D721Med (cell line): Measurements from ENCODE around the gene PRXL2B.

Source experiments
- DNase-seq: peaks from one replicate; pipeline ENCODE4 v3.0.0; 2011; ENCODE audit warnings: low spot score; ENCODE audit not compliant: insufficient read length
- FAIRE-seq: peaks from 2 replicates; lab custom pipeline; 2011; peaks lifted over from hg19 to GRCh38; lab: Jason Lieb, UNC
- CTCF ChIP-seq: IDR thresholded peaks from 2 replicates; pipeline ENCODE4 v1.5.1; 2012; ENCODE audit warnings: mild to moderate bottlenecking, control low read depth; ENCODE audit not compliant: insufficient read depth; ENCODE audit errors: missing control alignments

PRXL2B gene

DNA sequence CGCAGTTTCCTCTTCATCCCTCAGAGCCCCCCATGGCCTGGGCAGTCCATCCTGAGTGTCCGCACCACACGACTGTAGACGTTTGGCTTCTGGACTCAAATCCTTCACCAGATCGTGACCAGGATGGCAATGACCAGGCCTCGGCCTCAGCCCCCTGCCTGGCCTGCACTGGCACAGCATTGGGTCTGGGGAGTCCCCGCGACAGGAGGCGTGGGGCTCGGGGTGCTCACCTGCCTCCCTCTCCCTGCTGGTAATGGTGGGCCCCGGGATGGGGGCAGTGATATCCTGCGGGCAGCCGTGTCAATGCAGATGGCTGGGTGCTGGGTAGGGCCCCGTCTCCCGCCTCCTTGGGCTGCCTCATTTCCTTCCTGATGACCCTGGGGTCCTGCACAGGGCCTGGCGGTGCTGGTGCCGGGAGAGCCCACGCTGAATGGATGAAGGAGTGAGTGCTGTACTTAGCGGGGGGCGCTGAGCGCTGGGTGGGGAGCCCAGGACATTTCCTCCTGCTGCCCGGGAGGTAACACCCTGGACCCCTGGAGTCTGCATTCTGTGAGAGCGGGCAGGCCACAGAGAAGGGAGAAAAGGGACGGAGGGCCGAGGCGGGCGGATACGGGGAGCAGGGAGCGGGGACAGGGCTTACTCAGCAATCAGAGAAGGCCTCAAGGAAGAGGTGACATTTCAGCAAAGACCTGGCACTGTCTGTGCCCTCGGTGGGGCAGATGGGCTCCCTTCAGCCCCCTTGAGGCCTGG, 32.5 kb upstream of the PRXL2B start:
- no peak for TF ChIP-seq CTCF
- no peak for DNase-seq
- FAIRE-seq = no peak

- peak; percentile 46 for TF ChIP-seq CTCF
- FAIRE-seq (no peak), DNase-seq (no peak)
These were observed 31.8 kb upstream of the PRXL2B start for GRCh38 chr1:2554621-2555387.

GRCh38 chr1:2555634-2556276, 30.8 kb upstream of the PRXL2B start:
- FAIRE-seq = no peak
- no peak for DNase-seq

GRCh38 chr1:2556277-2556677, 30.3 kb upstream of the PRXL2B start, which contains the start of gene TNFRSF14:
TNFRSF14 (plus strand) TSS chr1:2556371; CDS start chr1:2556665, 294 bp downstream.
- no peak for DNase-seq
- no peak for TF ChIP-seq CTCF
- FAIRE-seq = no peak

More at GRCh38 chr1:2555634-2556276, 30.8 kb upstream of the PRXL2B start:
- TF ChIP-seq CTCF = no peak

GRCh38 chr1:2556678-2557481, 29.7 kb upstream of the PRXL2B start:
- FAIRE-seq (no peak), DNase-seq (no peak)
- TF ChIP-seq CTCF = no peak

DNA sequence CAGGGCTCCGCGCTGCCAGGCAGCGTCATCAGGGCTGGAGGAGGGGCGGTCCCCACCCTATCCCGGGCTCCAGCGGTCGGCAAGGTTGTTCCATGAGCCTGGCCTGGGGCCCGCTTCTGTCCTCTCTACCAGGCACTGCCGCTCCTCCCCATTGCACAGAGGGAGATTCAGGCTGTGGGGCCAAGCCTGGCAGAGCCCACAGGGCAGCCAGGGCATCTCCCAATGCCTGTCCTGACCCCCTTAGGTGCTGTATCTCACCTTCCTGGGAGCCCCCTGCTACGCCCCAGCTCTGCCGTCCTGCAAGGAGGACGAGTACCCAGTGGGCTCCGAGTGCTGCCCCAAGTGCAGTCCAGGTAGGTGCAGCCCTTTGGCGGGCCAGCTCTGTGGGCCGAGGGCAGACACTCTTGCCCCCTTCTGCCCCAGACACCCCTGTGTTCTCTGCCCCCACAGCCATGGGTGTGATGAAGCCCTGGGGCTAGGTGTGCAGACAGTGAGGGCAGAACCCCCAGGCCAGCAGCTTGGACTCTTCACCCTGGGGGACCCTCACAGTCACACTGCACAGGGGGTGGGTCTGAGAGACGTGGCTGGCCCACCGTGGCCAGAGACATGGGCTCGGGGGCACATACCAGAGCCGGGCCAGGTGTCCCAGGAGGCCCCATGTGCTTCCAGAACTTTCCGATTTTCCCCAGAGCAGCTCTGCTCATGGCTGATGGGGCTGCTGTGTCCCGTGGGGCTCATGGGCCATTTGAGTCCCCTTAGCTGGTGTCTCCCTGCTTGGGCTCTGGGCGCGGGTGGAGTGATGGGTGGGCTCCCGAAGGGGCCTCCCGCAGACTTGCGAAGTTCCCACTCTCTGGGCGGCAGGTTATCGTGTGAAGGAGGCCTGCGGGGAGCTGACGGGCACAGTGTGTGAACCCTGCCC, 28.8 kb upstream of the PRXL2B start:
- no peak for TF ChIP-seq CTCF
- FAIRE-seq (no peak), DNase-seq (no peak)
